ENCODE results near the gene MT1M. TPM values are rescaled to one million over a fixed set of nuclear protein-coding genes. Genes with fewer than 3 reads are reported as not detected.
A peak's percentile ranks its signal among the peaks of the same experiment; 100 is the strongest.

Gene MT1M
- total and polyA plus RNA-seq, 2 donors (not counting 1 experiment from before 2014, with no cell fraction given), result 8.5 to 58.8 TPM

GRCh38 chr16:56606476-56607108, 25.9 kb upstream of the MT1M start:
- Histone ChIP-seq H2AFZ (ENCODE audit: low read length) (no peak overlapping the region), H3K27ac (ENCODE audit: insufficient read depth, low read length) (peak overlapping the region; percentile 99), H3K4me1 (ENCODE audit: control insufficient read depth, extremely low read depth, insufficient read depth, low read length) (peaks cover 38% of the 10 kb centered on the region), H3K4me2 (ENCODE audit: extremely low read depth, insufficient read depth, low read length) (peak overlapping the region; percentile 57), H3K27me3 (ENCODE audit: control insufficient read depth, insufficient read depth, low read length) (no peaks in the 10 kb centered on the region), H3K9me3 (ENCODE audit: control insufficient read depth, insufficient read depth, low read depth, low read length) (no peaks in the 10 kb centered on the region), H3K9ac (ENCODE audit: insufficient read depth, low read length) (peak overlapping the region; percentile 83), H3K4me3 (replicated peaks in 1 of 4; ENCODE audit: control extremely low read depth in 1 of 4, insufficient read depth in 1 of 4, low read depth in 3 of 4, low read length in 4 of 4) (peak overlapping the region; percentile 6 to 37 (median 20)), H4K20me1 (ENCODE audit: control insufficient read depth, extremely low read depth, insufficient read depth, low read length) (no peaks in the 10 kb centered on the region), H3K79me2 (ENCODE audit: control insufficient read depth, insufficient read depth, low read length) (peaks cover 11% of the 10 kb centered on the region), H3K36me3 (ENCODE audit: control insufficient read depth, insufficient read depth, low read length) (no peaks in the 10 kb centered on the region)
- DNase-seq (ENCODE audit: low read depth in 2 of 2), result peak; percentile 87 to 95
- TF ChIP-seq EZH2 (IDR thresholded peaks at IDR 0.05; ENCODE audit: low read length, missing control alignments), result no peak

- Histone ChIP-seq H3K9ac (ENCODE audit: insufficient read depth, low read length) (peak overlapping the region; percentile 83), H3K4me1 (ENCODE audit: control insufficient read depth, extremely low read depth, insufficient read depth, low read length) (peaks cover 40% of the 10 kb centered on the region), H3K79me2 (ENCODE audit: control insufficient read depth, insufficient read depth, low read length) (peaks cover 11% of the 10 kb centered on the region), H3K27me3 (ENCODE audit: control insufficient read depth, insufficient read depth, low read length) (no peaks in the 10 kb centered on the region), H2AFZ (ENCODE audit: low read length) (peak overlapping the region; percentile 33), H3K9me3 (ENCODE audit: control insufficient read depth, insufficient read depth, low read depth, low read length) (no peaks in the 10 kb centered on the region), H3K4me2 (ENCODE audit: extremely low read depth, insufficient read depth, low read length) (peak overlapping the region; percentile 57), H3K36me3 (ENCODE audit: control insufficient read depth, insufficient read depth, low read length) (no peaks in the 10 kb centered on the region), H4K20me1 (ENCODE audit: control insufficient read depth, extremely low read depth, insufficient read depth, low read length) (no peaks in the 10 kb centered on the region), H3K4me3 (replicated peaks in 1 of 4; ENCODE audit: control extremely low read depth in 1 of 4, insufficient read depth in 1 of 4, low read depth in 3 of 4, low read length in 4 of 4) (peak overlapping the region; percentile 6 to 81 (median 20)), H3K27ac (ENCODE audit: insufficient read depth, low read length) (peak overlapping the region; percentile 99)
- TF ChIP-seq CTCF (conservative IDR thresholded peaks at IDR 0.05 in 1 of 2, IDR thresholded peaks at IDR 0.05 in 1 of 2; ENCODE audit: low read depth in 1 of 2, low read length in 2 of 2) (no peak), EZH2 (IDR thresholded peaks at IDR 0.05; ENCODE audit: low read length, missing control alignments) (no peak)
- peak; percentile 98 to 100 for DNase-seq (ENCODE audit: low read depth in 2 of 2)
These were observed 25.3 kb upstream of the MT1M start for GRCh38 chr16:56607109-56607618.

- peak overlapping the region; percentile 93 for H3K4me2 ChIP-seq (ENCODE audit: extremely low read depth, insufficient read depth, low read length)
- no peaks in the 10 kb centered on the region for H3K36me3 ChIP-seq (ENCODE audit: control insufficient read depth, insufficient read depth, low read length)
- no peak overlapping the region for H2AFZ ChIP-seq (ENCODE audit: low read length)
- DNase-seq (ENCODE audit: low read depth in 2 of 2), result no peak
- H3K9ac ChIP-seq (ENCODE audit: insufficient read depth, low read length), result peak overlapping the region; percentile 83
- no peaks in the 10 kb centered on the region for H4K20me1 ChIP-seq (ENCODE audit: control insufficient read depth, extremely low read depth, insufficient read depth, low read length)
- peak overlapping the region; percentile 28 to 81 (median 40) for H3K4me3 ChIP-seq (replicated peaks in 1 of 4; ENCODE audit: control extremely low read depth in 1 of 4, insufficient read depth in 1 of 4, low read depth in 3 of 4, low read length in 4 of 4)
- no peak for TF ChIP-seq CTCF (conservative IDR thresholded peaks at IDR 0.05 in 1 of 2, IDR thresholded peaks at IDR 0.05 in 1 of 2; ENCODE audit: low read depth in 1 of 2, low read length in 2 of 2)
- TF ChIP-seq EZH2 (IDR thresholded peaks at IDR 0.05; ENCODE audit: low read length, missing control alignments), result no peak
- H3K79me2 ChIP-seq (ENCODE audit: control insufficient read depth, insufficient read depth, low read length), result peaks cover 11% of the 10 kb centered on the region
- no peaks in the 10 kb centered on the region for H3K27me3 ChIP-seq (ENCODE audit: control insufficient read depth, insufficient read depth, low read length)
- H3K9me3 ChIP-seq (ENCODE audit: control insufficient read depth, insufficient read depth, low read depth, low read length), result no peaks in the 10 kb centered on the region
- peak overlapping the region; percentile 99 for H3K27ac ChIP-seq (ENCODE audit: insufficient read depth, low read length)
- peaks cover 40% of the 10 kb centered on the region for H3K4me1 ChIP-seq (ENCODE audit: control insufficient read depth, extremely low read depth, insufficient read depth, low read length)
These were observed 24.8 kb upstream of the MT1M start for GRCh38 chr16:56607675-56608042.
